Pancreas (tissue), 10 donors: Measurements from ENCODE around the gene RAB42. TPM values are rescaled to one million over a fixed set of nuclear protein-coding genes. Genes with fewer than 3 reads are reported as not detected.
"Not testable (repeated sequence)": the region's sequence is repeated elsewhere in the genome, so short reads cannot be mapped to it uniquely, and the experiment has no call there.

Experiments
- ATAC-seq, 4 donors: fragments of 200-7000 bp; cut with Tn5 transposase; one replicate each; pipeline versions ENCODE4 v1.8.0 to v1.9.1; 2020; ENCODE audit warnings: mild to moderate bottlenecking in 4 of 4, moderate library complexity in 4 of 4
- DNase-seq, 6 donors: peaks; one replicate each; pipeline ENCODE4 v3.0.0-alpha.2; 2020
- FAIRE-seq: peaks from 2 replicates; lab custom pipeline; 2012; peaks lifted over from hg19 to GRCh38; lab: Jason Lieb, UNC
- H3K27ac ChIP-seq, 4 donors: fragments of 200-600 bp; sonication (generic); 1 replicate in 3 of 4; 2 replicates in 1 of 4; pipeline versions ENCODE4 v1.5.0 to v1.8.0; 2020
- H3K27me3 ChIP-seq, 4 donors: fragments of 200-600 bp; one replicate each; pipeline ENCODE4 v1.8.0; 2021
- H3K36me3 ChIP-seq, 3 donors: fragments of 200-600 bp; sonication (generic) in 1 of 3; one replicate each; pipeline versions ENCODE4 v1.5.0 to v1.8.0; 2020 to 2021
- H3K4me1 ChIP-seq, 3 donors: fragments of 200-600 bp; one replicate each; pipeline ENCODE4 v1.8.0; 2021
- H3K4me3 ChIP-seq, 4 donors: fragments of 200-600 bp; sonication (generic) in 2 of 4; one replicate each; pipeline versions ENCODE4 v1.5.0 to v1.8.0; 2020 to 2021
- H3K9me3 ChIP-seq, 4 donors: fragments of 200-600 bp; one replicate each; pipeline ENCODE4 v1.8.0; 2021
- WGBS, 2 donors: extraction: QIAGEN DNeasy Blood & Tissue Kit; methylation state at CpG; one replicate each; pipeline ENCODE4 v1.1.7; 2013; 5-methylcytosine and 5-hydroxymethylcytosine counted together
- intact Hi-C, 3 donors: fragments of 100-400 bp; cut with DNase I; formaldehyde crosslinking; loops; one replicate each; pipeline versions ENCODE4 v1.11.1 to v1.14.2; 2022
- polyA plus RNA-seq, 2 donors: library from polyadenylated mRNA; stranded (reverse); fragments of 200-250 nt; gene quantifications; one replicate each; pipeline ENCODE4 v1.2.3, GENCODE V29; 2013
- total RNA-seq, 6 donors: library from RNA; stranded (reverse); fragmentation: NEBNext Ultra II Directional in 4 of 6; extraction: Animal tissue kit (Norgen Biotek cat#: 25700) in 4 of 6; gene quantifications; one replicate each; pipeline versions ENCODE4 v1.2.1 to v1.2.4, GENCODE V29; 2021 to 2023
- TF ChIP-seq, protein P1 (sequence below), 4 donors: fragments of 200-600 bp; sonication (generic) in 3 of 4; IDR thresholded peaks; one replicate each; pipeline versions ENCODE4 v1.5.0 to v1.8.0; 2021; ENCODE audit warnings: antibody characterized with exemption in 4 of 4
- donor health status: healthy with polysubstance abuse.
- donor health status: DM: no; HTN: no; CAD: no; lungs with moderate emphysema.
- donor health status: DM: no; HTN: no; CAD: no.
- donor health status: control.
- donor health status: control.
- donor health status: Bipolar disorder and iron deficiency.
- donor health status: DM: yes; HTN: yes; CAD: no.
- donor health status: DM: no; HTN: no; CAD: no.
- donor health status: DM: no; HTN: no; CAD: no.
- donor health status: DM: yes; HTN: yes; CAD: no.

Gene RAB42
- total and polyA plus RNA-seq, 8 donors: 0.14 to 3.0 (median 0.53) TPM

DNA sequence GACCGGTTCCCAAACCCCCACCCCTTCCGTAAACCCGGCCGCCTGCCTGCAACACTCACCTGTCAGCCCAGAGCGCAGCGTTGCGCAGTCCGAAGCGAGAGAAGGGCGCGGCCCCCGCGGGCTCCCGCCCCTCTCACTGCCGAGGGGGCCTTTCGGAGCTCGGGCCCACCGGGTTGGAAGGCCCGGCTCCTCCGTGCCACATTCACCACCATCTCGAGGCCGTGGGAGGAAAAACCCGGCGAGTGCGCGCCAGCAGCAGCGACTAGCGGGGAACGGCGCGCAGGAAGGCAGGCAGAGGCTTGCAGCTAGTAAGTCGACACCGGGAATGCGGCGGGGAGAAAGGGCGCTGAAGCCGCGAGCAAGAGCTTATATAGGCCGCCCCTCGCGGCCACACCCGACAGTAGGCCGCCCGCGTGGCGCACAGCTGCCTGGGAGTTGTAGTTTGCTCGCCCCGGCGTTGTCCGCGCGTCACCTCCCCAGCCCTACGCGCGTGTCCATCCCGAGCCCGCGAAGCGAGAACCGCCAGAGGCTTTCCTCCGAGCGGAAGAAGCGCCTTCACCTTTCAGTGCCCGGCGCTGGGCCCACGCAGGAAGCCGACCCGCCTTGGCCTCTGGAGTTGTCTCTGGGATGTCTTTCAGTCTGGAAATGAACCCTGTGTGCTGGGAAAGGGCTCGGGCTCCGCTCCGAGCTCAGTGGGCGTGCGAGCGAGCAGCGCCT lies 10.4 kb upstream of the RAB42 start:
- FAIRE-seq (no peak), DNase-seq (peak; percentile 92 to 98 (median 95)), ATAC-seq (peak; percentile 96 to 99 (median 96))
- H3K27me3 ChIP-seq: no peaks in the 10 kb centered on the region
- WGBS, 2 donors: 0 to 1% methylated on average over 72 to 75 of the region's 75 CpGs
- H3K27ac ChIP-seq: peak overlapping the region; percentile 46 to 86 (median 71)
- H3K9me3 ChIP-seq: no peaks in the 10 kb centered on the region
- peaks cover 6 to 13% (median 7%) of the 10 kb centered on the region in 3 donors for H3K4me1 ChIP-seq
- TF ChIP-seq, protein P1, sequence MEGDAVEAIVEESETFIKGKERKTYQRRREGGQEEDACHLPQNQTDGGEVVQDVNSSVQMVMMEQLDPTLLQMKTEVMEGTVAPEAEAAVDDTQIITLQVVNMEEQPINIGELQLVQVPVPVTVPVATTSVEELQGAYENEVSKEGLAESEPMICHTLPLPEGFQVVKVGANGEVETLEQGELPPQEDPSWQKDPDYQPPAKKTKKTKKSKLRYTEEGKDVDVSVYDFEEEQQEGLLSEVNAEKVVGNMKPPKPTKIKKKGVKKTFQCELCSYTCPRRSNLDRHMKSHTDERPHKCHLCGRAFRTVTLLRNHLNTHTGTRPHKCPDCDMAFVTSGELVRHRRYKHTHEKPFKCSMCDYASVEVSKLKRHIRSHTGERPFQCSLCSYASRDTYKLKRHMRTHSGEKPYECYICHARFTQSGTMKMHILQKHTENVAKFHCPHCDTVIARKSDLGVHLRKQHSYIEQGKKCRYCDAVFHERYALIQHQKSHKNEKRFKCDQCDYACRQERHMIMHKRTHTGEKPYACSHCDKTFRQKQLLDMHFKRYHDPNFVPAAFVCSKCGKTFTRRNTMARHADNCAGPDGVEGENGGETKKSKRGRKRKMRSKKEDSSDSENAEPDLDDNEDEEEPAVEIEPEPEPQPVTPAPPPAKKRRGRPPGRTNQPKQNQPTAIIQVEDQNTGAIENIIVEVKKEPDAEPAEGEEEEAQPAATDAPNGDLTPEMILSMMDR (IDR thresholded peaks at IDR 0.05): no peak
- H3K4me3 ChIP-seq: peak overlapping the region; percentile 69 to 77 (median 71)
- intact Hi-C loops: no loop called here
- H3K36me3 ChIP-seq: peaks cover 0 to 17% (median 11%) of the 10 kb centered on the region in 3 donors

DNA sequence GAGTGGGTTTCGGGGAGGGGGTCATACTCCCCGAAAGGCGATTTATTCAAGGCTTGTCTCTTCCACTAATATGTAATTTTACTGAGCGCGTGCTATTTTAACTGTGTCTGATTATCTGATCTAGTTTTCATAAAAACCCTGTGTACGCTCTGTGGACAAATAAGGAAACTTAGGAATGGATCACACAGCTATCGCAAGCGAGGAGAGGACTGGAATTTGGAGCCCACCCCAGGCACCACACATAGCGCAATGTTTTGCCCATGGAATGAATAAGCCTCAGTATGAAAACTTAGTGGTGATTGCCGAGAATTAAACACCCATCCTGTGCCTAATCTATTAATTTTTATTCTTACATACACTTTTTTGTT lies 9.8 kb upstream of the RAB42 start:
- peak; percentile 6 to 25 (median 11) for ATAC-seq
- Histone ChIP-seq H3K4me1 (peaks cover 6 to 13% (median 7%) of the 10 kb centered on the region in 3 donors), H3K27me3 (no peaks in the 10 kb centered on the region), H3K36me3 (peaks cover 0 to 16% (median 11%) of the 10 kb centered on the region in 3 donors), H3K27ac (peak overlapping the region; percentile 46 to 86 (median 71)), H3K4me3 (peak overlapping the region; percentile 69 to 77 (median 71)), H3K9me3 (no peaks in the 10 kb centered on the region)
- 2 to 4% methylated on average over 10 of the region's 10 CpGs for WGBS, 2 donors
- no peak for DNase-seq
- intact Hi-C loops: no loop called here
- no peak for FAIRE-seq
- TF ChIP-seq, protein P1 (IDR thresholded peaks at IDR 0.05): no peak

DNA sequence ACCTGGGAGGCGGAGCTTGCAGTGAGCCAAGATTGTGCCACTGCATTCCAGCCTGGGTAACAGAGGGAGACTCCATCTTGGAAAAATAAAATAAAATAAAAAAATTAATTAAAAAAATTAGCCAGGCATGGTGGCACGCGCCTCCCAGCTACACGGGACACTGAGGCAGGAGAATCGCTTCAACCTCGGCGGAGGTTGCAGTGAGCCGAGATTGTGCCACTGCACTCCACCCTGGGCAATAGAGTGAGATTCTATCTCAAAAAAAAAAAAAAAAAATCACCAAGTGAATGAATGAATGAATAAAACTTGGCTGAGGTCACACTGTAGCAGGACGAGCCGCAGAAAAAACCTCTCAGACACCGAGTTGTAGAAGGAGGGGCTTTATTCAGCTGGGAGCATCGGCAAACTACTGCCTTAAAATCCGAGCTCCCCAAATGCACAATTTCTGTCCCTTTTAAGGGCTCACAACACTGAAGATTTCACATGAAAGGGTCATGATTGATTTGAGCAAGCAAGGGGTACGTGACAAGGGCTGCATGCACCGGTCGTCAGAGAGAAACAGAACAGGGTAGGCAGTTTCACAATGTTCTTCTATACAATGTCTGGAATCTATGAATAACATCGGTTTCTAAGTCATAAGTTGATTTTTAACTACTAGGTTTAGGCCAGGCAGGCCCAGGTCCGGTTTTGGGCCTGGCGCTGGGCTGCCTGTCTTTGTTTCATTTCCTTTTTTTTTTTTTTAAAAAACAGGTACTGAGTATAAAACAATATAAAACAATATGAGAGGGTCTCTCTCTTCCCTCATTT lies 5.3 kb upstream of the RAB42 start:
- WGBS, 2 donors: 83 to 89% methylated on average over 19 of the region's 19 CpGs
- H3K4me3 ChIP-seq, ATAC-seq, H3K4me1 ChIP-seq, DNase-seq, H3K9me3 ChIP-seq, H3K27ac ChIP-seq, intact Hi-C loops, FAIRE-seq, H3K36me3 ChIP-seq, H3K27me3 ChIP-seq: not testable (repeated sequence)

DNA sequence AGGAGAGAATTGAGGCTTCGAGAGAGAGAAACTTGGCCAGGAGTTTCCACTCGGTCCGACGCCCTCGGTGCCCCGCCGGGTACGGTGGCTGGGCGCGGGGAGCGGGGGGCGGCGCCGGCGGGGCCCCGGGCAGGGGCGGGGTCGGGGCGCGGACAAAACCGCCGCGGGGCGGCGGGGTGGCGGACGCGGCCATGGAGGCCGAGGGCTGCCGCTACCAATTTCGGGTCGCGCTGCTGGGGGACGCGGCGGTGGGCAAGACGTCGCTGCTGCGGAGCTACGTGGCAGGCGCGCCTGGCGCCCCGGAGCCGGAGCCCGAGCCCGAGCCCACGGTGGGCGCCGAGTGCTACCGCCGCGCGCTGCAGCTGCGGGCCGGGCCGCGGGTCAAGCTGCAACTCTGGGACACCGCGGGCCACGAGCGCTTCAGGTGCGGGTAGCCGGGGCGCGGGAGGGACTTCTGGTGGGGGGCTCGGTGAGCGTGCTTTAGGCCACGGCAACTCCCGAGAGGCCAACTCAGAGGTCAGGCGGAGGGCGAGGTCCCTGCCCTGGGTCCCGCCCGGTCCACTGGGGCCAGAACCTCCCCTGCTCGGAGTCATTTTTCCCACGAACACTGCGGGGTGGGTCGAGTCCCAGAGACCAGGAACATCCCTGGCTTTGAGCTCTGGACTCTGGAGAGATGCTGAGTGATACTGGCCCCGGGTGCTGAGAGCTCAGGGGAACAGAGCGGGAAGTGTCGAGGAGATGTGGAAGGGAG lies 431 bp downstream of the RAB42 start:
- TF ChIP-seq, protein P1 (IDR thresholded peaks at IDR 0.05): no peak
- intact Hi-C loops: no loop called here
- Histone ChIP-seq H3K36me3 (no peaks in the 10 kb centered on the region), H3K4me1 (no peaks in the 10 kb centered on the region), H3K27me3 (no peaks in the 10 kb centered on the region), H3K27ac (no peak overlapping the region), H3K4me3 (peak overlapping the region; percentile 20 to 61 (median 40)), H3K9me3 (no peaks in the 10 kb centered on the region)
- WGBS, 2 donors: 4 to 6% methylated on average over 52 to 81 of the region's 81 CpGs
- ATAC-seq (peak; percentile 59 to 75 (median 70)), DNase-seq (peak in 2 of 6 donors; percentile 56 to 67), FAIRE-seq (no peak)

DNA sequence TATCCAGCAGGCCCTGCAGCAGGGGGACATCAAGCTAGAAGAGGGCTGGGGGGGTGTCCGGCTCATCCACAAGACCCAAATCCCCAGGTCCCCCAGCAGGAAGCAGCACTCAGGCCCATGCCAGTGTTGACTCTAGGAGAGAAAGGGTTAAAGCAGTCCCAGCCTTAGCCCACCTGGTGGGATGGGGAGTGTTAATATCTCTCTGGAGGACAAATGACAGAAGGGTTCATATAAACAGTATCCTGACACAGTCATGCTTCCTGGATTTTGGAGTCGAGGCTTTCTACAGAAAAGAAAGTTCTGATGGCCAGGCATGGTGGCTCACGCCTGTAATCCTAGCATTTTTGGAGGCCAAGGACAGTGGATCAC lies 1.9 kb downstream of the RAB42 start:
- H3K9me3 ChIP-seq, H3K27me3 ChIP-seq, FAIRE-seq, DNase-seq, H3K36me3 ChIP-seq, ATAC-seq, H3K4me3 ChIP-seq, H3K4me1 ChIP-seq, intact Hi-C loops: not testable (repeated sequence)
- peak overlapping the region in 1 of 4 donors; percentile 19 for H3K27ac ChIP-seq
- WGBS, 2 donors: 87 to 89% methylated on average over 3 of the region's 3 CpGs

DNA sequence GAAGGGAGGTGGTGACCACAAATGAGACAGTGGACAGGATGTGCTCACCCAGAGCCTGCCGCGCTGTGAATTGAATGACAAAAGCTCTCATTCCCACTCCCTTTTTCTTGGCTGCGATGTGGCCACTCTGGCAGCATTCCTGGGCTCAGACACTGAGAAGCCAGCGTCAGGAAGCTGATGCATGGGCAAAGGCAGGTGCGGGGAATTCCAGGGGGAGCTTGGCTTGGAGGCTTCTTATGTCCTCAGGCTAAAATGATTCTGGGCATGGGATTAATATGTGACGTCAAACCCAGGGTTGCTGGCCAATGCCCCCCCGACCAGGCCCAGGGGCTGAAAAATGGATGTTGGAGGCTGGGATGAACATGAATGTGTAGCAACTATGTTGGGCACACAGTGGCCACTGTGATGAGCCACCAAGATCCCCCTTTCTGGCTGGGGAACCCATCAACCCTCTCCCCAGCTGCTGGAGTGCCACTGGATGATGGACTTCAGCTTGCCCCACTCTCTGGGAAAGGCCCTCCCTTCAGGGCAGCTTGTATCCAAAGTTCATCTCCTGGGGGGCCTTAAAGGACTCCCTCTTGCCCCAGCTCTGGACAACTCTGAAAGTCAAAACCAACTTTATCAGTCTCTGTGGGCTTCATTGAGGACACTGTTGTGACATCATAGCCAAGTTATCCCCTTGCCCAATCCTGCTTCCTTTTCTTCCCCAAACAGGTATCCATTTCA lies 2.8 kb downstream of the RAB42 start:
- H3K27me3 ChIP-seq, H3K9me3 ChIP-seq, H3K4me1 ChIP-seq, H3K36me3 ChIP-seq, FAIRE-seq, intact Hi-C loops, H3K4me3 ChIP-seq: not testable (repeated sequence)
- peak overlapping the region in 1 of 4 donors; percentile 8 for H3K27ac ChIP-seq
- ATAC-seq (peak in 2 of 4 donors; percentile 19 to 44), DNase-seq (peak in 1 of 6 donors; percentile 19)
- 66 to 69% methylated on average over 7 of the region's 7 CpGs for WGBS, 2 donors
